ENCODE measurements around the gene PABPC4L.

Gene PABPC4L

GRCh38 chr4:134202166-134202956 lies 772 bp upstream of the PABPC4L start:
- H2AFZ ChIP-seq (ENCODE audit: low read length) = no peak overlapping the region
- no peaks in the 10 kb centered on the region for H3K79me2 ChIP-seq (ENCODE audit: low read length)
- H3K27ac ChIP-seq (ENCODE audit: low read length) = no peak overlapping the region
- no peak overlapping the region for H3K9ac ChIP-seq (ENCODE audit: low read length)
- no peaks in the 10 kb centered on the region for H3K9me2 ChIP-seq (replicated peaks; ENCODE audit: insufficient read depth, low read length)
- TF ChIP-seq EZH2phosphoT487 (IDR thresholded peaks at IDR 0.05; ENCODE audit: low read length) (no peak), EZH2 (optimal IDR thresholded peaks at IDR 0.05; ENCODE audit: low read depth, low read length) (no peak), CTCF (IDR thresholded peaks at IDR 0.05; ENCODE audit: low read length) (no peak)
- H3K4me2 ChIP-seq (ENCODE audit: low read depth, low read length) = no peak overlapping the region
- no peak for DNase-seq
- no peaks in the 10 kb centered on the region for H4K20me1 ChIP-seq (ENCODE audit: insufficient read depth, low read length)
- no peaks in the 10 kb centered on the region for H3K27me3 ChIP-seq (replicated peaks; ENCODE audit: insufficient read depth, low read length)
- H3F3A ChIP-seq (ENCODE audit: insufficient read depth, low read length) = no peaks in the 10 kb centered on the region
- no peaks in the 10 kb centered on the region for H3K9me3 ChIP-seq (replicated peaks; ENCODE audit: insufficient read depth, low read length)
- H3K36me3 ChIP-seq (replicated peaks; ENCODE audit: insufficient read depth, low read length) = no peaks in the 10 kb centered on the region
- no peak overlapping the region for H3K4me3 ChIP-seq (ENCODE audit: low read length)
- no peaks in the 10 kb centered on the region for H3K4me1 ChIP-seq (ENCODE audit: low read length)

DNA sequence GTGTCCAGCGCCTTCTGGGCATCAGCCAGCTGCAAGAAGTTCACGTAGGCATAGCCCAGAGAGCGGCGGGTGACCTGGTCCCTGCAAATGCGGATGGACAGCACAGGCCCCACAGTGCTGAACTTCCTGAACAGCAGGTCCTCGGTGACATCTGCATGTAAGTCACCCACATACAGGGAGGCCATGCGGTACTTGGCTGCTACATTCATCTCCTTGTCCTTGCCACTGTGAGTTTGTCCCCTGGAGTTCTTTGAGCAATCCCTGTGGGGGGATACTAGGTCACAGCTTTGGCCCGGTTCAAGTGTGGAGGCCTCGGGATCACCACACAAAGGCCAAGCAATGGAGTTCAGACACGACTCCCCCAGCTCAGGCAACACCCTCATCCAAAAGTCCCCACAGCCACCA lies 776 bp downstream of the PABPC4L start:
- Histone ChIP-seq H4K20me1 (ENCODE audit: insufficient read depth, low read length) (no peaks in the 10 kb centered on the region), H2AFZ (ENCODE audit: low read length) (no peak overlapping the region), H3K9ac (ENCODE audit: low read length) (no peak overlapping the region), H3K36me3 (replicated peaks; ENCODE audit: insufficient read depth, low read length) (no peaks in the 10 kb centered on the region), H3K4me1 (ENCODE audit: low read length) (no peaks in the 10 kb centered on the region), H3K4me2 (ENCODE audit: low read depth, low read length) (no peak overlapping the region), H3F3A (ENCODE audit: insufficient read depth, low read length) (no peaks in the 10 kb centered on the region), H3K27ac (ENCODE audit: low read length) (no peak overlapping the region), H3K79me2 (ENCODE audit: low read length) (no peaks in the 10 kb centered on the region), H3K27me3 (replicated peaks; ENCODE audit: insufficient read depth, low read length) (no peaks in the 10 kb centered on the region), H3K9me2 (replicated peaks; ENCODE audit: insufficient read depth, low read length) (no peaks in the 10 kb centered on the region), H3K9me3 (replicated peaks; ENCODE audit: insufficient read depth, low read length) (no peaks in the 10 kb centered on the region), H3K4me3 (ENCODE audit: low read length) (no peak overlapping the region)
- no peak for DNase-seq
- TF ChIP-seq EZH2 (optimal IDR thresholded peaks at IDR 0.05; ENCODE audit: low read depth, low read length) = no peak
- no peak for TF ChIP-seq EZH2phosphoT487 (IDR thresholded peaks at IDR 0.05; ENCODE audit: low read length)
- no peak for TF ChIP-seq CTCF (IDR thresholded peaks at IDR 0.05; ENCODE audit: low read length)

DNA sequence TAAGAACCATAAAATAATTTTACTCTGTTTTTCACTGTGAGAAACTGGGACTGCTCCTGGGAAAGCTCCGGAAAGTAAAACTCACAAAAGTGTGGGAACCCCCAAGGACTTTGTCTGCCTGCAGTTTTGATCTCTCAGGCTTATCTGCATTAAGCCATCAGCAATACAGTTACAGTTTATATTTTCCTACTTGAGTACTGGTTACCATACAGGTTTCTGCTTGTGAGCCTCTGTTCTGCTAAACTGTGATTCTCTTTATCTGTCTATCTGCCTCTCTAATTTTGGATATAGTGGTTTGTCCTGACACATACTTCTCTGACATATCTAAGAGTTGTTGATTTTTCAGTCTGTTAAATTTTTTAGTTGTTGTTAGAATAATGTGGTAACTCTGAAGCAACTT lies 11.6 kb downstream of the PABPC4L start:
- H3K36me3 ChIP-seq (replicated peaks; ENCODE audit: insufficient read depth, low read length) = no peaks in the 10 kb centered on the region
- H3K27me3 ChIP-seq (replicated peaks; ENCODE audit: insufficient read depth, low read length) = no peaks in the 10 kb centered on the region

More for the DNA sequence above, 11.6 kb downstream of the PABPC4L start:
- H3F3A ChIP-seq (ENCODE audit: insufficient read depth, low read length) = no peaks in the 10 kb centered on the region
- H3K27ac ChIP-seq (ENCODE audit: low read length) = no peak overlapping the region
- no peaks in the 10 kb centered on the region for H3K4me1 ChIP-seq (ENCODE audit: low read length)
- DNase-seq = no peak
- no peak overlapping the region for H3K9ac ChIP-seq (ENCODE audit: low read length)
- TF ChIP-seq CTCF (IDR thresholded peaks at IDR 0.05; ENCODE audit: low read length) (no peak), EZH2phosphoT487 (IDR thresholded peaks at IDR 0.05; ENCODE audit: low read length) (no peak), EZH2 (optimal IDR thresholded peaks at IDR 0.05; ENCODE audit: low read depth, low read length) (no peak)
- H3K4me2 ChIP-seq (ENCODE audit: low read depth, low read length) = 0 out of 2 replicates have a peak overlapping the region, but pooled peaks have one; percentile 3
- H2AFZ ChIP-seq (ENCODE audit: low read length) = no peak overlapping the region
- no peaks in the 10 kb centered on the region for H3K9me3 ChIP-seq (replicated peaks; ENCODE audit: insufficient read depth, low read length)
- no peak overlapping the region for H3K4me3 ChIP-seq (ENCODE audit: low read length)
- no peaks in the 10 kb centered on the region for H4K20me1 ChIP-seq (ENCODE audit: insufficient read depth, low read length)
- H3K9me2 ChIP-seq (replicated peaks; ENCODE audit: insufficient read depth, low read length) = no peaks in the 10 kb centered on the region
- H3K79me2 ChIP-seq (ENCODE audit: low read length) = no peaks in the 10 kb centered on the region
